ENCODE data around the gene ACKR3.

DNA sequence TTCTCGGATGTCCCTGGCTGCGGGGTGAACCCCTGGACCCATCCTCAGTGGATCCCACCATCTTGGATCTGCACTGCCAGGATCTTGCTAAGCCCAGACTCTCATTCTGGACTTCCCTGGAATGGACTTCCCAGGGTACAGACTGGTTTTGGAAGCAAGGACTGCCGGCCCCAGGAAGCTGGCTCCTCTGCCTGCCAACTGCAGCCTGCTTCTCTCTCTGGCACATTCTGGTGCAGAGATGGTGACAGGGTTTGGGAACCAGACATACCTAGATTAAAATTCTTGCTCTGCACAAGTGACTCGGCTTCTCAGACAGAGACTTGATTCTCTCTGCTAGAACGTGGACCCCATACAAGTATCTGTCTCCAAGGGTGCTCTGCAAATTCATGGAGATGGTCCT lies 29.4 kb downstream of the ACKR3 start:
- TF ChIP-seq, protein P1, sequence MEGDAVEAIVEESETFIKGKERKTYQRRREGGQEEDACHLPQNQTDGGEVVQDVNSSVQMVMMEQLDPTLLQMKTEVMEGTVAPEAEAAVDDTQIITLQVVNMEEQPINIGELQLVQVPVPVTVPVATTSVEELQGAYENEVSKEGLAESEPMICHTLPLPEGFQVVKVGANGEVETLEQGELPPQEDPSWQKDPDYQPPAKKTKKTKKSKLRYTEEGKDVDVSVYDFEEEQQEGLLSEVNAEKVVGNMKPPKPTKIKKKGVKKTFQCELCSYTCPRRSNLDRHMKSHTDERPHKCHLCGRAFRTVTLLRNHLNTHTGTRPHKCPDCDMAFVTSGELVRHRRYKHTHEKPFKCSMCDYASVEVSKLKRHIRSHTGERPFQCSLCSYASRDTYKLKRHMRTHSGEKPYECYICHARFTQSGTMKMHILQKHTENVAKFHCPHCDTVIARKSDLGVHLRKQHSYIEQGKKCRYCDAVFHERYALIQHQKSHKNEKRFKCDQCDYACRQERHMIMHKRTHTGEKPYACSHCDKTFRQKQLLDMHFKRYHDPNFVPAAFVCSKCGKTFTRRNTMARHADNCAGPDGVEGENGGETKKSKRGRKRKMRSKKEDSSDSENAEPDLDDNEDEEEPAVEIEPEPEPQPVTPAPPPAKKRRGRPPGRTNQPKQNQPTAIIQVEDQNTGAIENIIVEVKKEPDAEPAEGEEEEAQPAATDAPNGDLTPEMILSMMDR (conservative IDR thresholded peaks at IDR 0.05; ENCODE audit: low read depth in 2 of 2), result no peak
- TF ChIP-seq JUNB (IDR thresholded peaks at IDR 0.05; ENCODE audit: unreplicated experiment) (no peak), EZH2 (IDR thresholded peaks at IDR 0.05; ENCODE audit: low read depth, unreplicated experiment) (no peak), POLR2AphosphoS5 (IDR thresholded peaks at IDR 0.05; ENCODE audit: low read depth) (no peak), CREB1 (CRISPR knock-in tag; IDR thresholded peaks at IDR 0.05; ENCODE audit: low read depth) (no peak), EZH2phosphoT487 (IDR thresholded peaks at IDR 0.05; ENCODE audit: unreplicated experiment) (no peak), ZNF331 (CRISPR knock-in tag; IDR thresholded peaks at IDR 0.05; ENCODE audit: low read depth) (no peak)
- TF ChIP-seq, protein P2, sequence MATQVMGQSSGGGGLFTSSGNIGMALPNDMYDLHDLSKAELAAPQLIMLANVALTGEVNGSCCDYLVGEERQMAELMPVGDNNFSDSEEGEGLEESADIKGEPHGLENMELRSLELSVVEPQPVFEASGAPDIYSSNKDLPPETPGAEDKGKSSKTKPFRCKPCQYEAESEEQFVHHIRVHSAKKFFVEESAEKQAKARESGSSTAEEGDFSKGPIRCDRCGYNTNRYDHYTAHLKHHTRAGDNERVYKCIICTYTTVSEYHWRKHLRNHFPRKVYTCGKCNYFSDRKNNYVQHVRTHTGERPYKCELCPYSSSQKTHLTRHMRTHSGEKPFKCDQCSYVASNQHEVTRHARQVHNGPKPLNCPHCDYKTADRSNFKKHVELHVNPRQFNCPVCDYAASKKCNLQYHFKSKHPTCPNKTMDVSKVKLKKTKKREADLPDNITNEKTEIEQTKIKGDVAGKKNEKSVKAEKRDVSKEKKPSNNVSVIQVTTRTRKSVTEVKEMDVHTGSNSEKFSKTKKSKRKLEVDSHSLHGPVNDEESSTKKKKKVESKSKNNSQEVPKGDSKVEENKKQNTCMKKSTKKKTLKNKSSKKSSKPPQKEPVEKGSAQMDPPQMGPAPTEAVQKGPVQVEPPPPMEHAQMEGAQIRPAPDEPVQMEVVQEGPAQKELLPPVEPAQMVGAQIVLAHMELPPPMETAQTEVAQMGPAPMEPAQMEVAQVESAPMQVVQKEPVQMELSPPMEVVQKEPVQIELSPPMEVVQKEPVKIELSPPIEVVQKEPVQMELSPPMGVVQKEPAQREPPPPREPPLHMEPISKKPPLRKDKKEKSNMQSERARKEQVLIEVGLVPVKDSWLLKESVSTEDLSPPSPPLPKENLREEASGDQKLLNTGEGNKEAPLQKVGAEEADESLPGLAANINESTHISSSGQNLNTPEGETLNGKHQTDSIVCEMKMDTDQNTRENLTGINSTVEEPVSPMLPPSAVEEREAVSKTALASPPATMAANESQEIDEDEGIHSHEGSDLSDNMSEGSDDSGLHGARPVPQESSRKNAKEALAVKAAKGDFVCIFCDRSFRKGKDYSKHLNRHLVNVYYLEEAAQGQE (IDR thresholded peaks at IDR 0.05; ENCODE audit: unreplicated experiment), result no peak
- TF ChIP-seq, protein P3, sequence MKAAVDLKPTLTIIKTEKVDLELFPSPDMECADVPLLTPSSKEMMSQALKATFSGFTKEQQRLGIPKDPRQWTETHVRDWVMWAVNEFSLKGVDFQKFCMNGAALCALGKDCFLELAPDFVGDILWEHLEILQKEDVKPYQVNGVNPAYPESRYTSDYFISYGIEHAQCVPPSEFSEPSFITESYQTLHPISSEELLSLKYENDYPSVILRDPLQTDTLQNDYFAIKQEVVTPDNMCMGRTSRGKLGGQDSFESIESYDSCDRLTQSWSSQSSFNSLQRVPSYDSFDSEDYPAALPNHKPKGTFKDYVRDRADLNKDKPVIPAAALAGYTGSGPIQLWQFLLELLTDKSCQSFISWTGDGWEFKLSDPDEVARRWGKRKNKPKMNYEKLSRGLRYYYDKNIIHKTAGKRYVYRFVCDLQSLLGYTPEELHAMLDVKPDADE (IDR thresholded peaks at IDR 0.05), result no peak

Measured in GM23338 (cell line).